ENCODE measurements around the gene ANO9. TPM values are rescaled to one million over a fixed set of nuclear protein-coding genes. Genes with fewer than 3 reads are reported as not detected.

Gene ANO9
- total RNA-seq, 3 donors from 2014 or later (not counting 1 experiment from before 2014, with no cell fraction given): 15.1 to 21.3 (median 15.1) TPM

GRCh38 chr11:371716-372590, 69.9 kb downstream of the ANO9 start:
- Histone ChIP-seq H3K36me3 (ENCODE audit: control insufficient read depth, insufficient read depth, low read length) (no peaks in the 10 kb centered on the region), H3K4me3 (ENCODE audit: low read length) (no peak overlapping the region), H3K9me3 (ENCODE audit: control insufficient read depth, insufficient read depth, low read length) (no peaks in the 10 kb centered on the region), H3K27ac (ENCODE audit: low read length) (no peak overlapping the region), H3K4me1 (ENCODE audit: control insufficient read depth, insufficient read depth, low read length) (peaks cover 12% of the 10 kb centered on the region), H3K27me3 (ENCODE audit: control insufficient read depth, insufficient read depth, low read length) (peaks cover 21% of the 10 kb centered on the region)
- Mint-ChIP-seq H3K9me3 (no peaks in the 10 kb centered on the region), H3K4me3 (no peak overlapping the region), H3K27me3 (ENCODE audit: low read depth in 2 of 2) (peaks cover 17 to 26% of the 10 kb centered on the region in 2 donors), H3K27ac (no peak overlapping the region), H3K4me1 (peaks cover 10 to 32% of the 10 kb centered on the region in 2 donors), H3K36me3 (no peaks in the 10 kb centered on the region)
- 88% methylated on average over 19 of the region's 19 CpGs for WGBS (ENCODE audit: insufficient coverage)
- TF ChIP-seq, protein P1, sequence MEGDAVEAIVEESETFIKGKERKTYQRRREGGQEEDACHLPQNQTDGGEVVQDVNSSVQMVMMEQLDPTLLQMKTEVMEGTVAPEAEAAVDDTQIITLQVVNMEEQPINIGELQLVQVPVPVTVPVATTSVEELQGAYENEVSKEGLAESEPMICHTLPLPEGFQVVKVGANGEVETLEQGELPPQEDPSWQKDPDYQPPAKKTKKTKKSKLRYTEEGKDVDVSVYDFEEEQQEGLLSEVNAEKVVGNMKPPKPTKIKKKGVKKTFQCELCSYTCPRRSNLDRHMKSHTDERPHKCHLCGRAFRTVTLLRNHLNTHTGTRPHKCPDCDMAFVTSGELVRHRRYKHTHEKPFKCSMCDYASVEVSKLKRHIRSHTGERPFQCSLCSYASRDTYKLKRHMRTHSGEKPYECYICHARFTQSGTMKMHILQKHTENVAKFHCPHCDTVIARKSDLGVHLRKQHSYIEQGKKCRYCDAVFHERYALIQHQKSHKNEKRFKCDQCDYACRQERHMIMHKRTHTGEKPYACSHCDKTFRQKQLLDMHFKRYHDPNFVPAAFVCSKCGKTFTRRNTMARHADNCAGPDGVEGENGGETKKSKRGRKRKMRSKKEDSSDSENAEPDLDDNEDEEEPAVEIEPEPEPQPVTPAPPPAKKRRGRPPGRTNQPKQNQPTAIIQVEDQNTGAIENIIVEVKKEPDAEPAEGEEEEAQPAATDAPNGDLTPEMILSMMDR (IDR thresholded peaks at IDR 0.05): no peak
- intact Hi-C loops (cut with micrococcal nuclease): no loop called here
- no peak for DNase-seq
- ATAC-seq: no peak

GRCh38 chr11:371051-371450, 70.8 kb downstream of the ANO9 start:
- peaks cover 12% of the 10 kb centered on the region for H3K4me1 ChIP-seq (ENCODE audit: control insufficient read depth, insufficient read depth, low read length)
- Mint-ChIP-seq H3K27me3 (ENCODE audit: low read depth in 2 of 2) (peaks cover 17 to 32% of the 10 kb centered on the region in 2 donors), H3K36me3 (no peaks in the 10 kb centered on the region), H3K9me3 (no peaks in the 10 kb centered on the region), H3K4me3 (no peak overlapping the region), H3K27ac (no peak overlapping the region), H3K4me1 (peaks cover 10 to 32% of the 10 kb centered on the region in 2 donors)
- no peaks in the 10 kb centered on the region for H3K36me3 ChIP-seq (ENCODE audit: control insufficient read depth, insufficient read depth, low read length)
- 80% methylated on average over 5 of the region's 5 CpGs for WGBS (ENCODE audit: insufficient coverage)
- DNase-seq: no peak
- peaks cover 21% of the 10 kb centered on the region for H3K27me3 ChIP-seq (ENCODE audit: control insufficient read depth, insufficient read depth, low read length)
- H3K27ac ChIP-seq (ENCODE audit: low read length): no peak overlapping the region
- intact Hi-C loops (cut with micrococcal nuclease): no loop called here
- H3K4me3 ChIP-seq (ENCODE audit: low read length): no peak overlapping the region
- TF ChIP-seq, protein P1 (IDR thresholded peaks at IDR 0.05): no peak
- ATAC-seq: peak in 1 of 3 donors; percentile 22
- no peaks in the 10 kb centered on the region for H3K9me3 ChIP-seq (ENCODE audit: control insufficient read depth, insufficient read depth, low read length)

DNA sequence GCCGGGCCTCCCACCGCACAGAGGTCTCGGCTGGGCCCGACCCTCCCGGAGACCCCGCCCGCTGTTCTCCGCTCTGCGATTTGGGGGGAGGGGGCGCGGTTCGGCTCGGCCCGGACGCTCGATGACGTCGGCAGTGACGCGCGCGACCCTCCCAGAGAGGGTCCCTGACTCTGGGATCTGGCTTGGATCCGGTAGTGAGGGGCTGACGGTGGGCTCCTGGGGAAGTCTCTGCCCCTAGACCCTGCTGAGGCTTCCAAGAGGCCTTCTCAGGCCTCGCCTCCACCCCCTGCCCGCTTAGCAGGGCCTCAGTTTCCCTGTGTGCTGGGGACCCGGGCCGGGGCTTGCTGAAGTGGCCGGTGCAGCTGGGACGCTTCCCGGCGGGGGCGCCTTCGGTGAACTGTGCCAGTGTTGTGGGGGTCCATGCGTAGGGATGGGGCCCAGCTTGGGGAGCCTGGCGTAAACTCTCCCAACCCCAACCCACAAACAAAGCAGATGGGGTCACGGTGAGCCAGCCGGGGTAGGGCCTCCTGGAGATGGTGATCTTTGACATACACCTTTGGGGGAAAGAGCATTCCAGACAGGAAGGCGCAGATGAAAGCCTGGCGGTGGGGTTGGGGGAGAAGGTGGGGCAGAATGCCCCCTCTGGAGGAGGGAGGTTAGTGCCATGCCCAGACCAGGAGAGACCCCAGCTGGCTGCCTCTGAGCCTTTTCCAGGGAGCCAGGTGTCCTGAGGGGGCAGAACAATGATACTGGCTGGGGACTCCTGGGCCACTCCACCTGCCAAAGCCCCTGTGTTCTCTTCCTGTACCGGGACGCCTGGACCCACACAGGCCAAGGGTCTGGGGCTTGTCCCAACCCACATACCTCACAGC, 71.5 kb downstream of the ANO9 start:
- Histone ChIP-seq H3K27me3 (ENCODE audit: control insufficient read depth, insufficient read depth, low read length) (peaks cover 21% of the 10 kb centered on the region), H3K4me3 (ENCODE audit: low read length) (no peak overlapping the region)
- H3K9me3 Mint-ChIP-seq: no peaks in the 10 kb centered on the region

More for the DNA sequence above, 71.5 kb downstream of the ANO9 start:
- no peaks in the 10 kb centered on the region for H3K36me3 ChIP-seq (ENCODE audit: control insufficient read depth, insufficient read depth, low read length)
- intact Hi-C loops (cut with micrococcal nuclease): no loop called here
- peaks cover 10 to 32% of the 10 kb centered on the region in 2 donors for H3K4me1 Mint-ChIP-seq
- DNase-seq (no peak), ATAC-seq (no peak)
- peaks cover 14% of the 10 kb centered on the region for H3K4me1 ChIP-seq (ENCODE audit: control insufficient read depth, insufficient read depth, low read length)
- H3K27me3 Mint-ChIP-seq (ENCODE audit: low read depth in 2 of 2): peaks cover 17 to 32% of the 10 kb centered on the region in 2 donors
- no peaks in the 10 kb centered on the region for H3K9me3 ChIP-seq (ENCODE audit: control insufficient read depth, insufficient read depth, low read length)
- peak overlapping the region; percentile 77 for H3K4me3 Mint-ChIP-seq
- TF ChIP-seq, protein P1 (IDR thresholded peaks at IDR 0.05): no peak
- H3K27ac Mint-ChIP-seq: no peak overlapping the region
- WGBS (ENCODE audit: insufficient coverage): 41% methylated on average over 40 of the region's 42 CpGs
- no peak overlapping the region for H3K27ac ChIP-seq (ENCODE audit: low read length)
- H3K36me3 Mint-ChIP-seq: no peaks in the 10 kb centered on the region

Data from natural killer cell (primary cell).